Ovary (tissue), 9 donors: Measurements from ENCODE around the gene FIGLA. TPM values are rescaled to one million over a fixed set of nuclear protein-coding genes. Genes with fewer than 3 reads are reported as not detected.

ENCODE experiments used
- DNase-seq, 5 donors: peaks; one replicate each; pipeline ENCODE4 v3.0.0-alpha.2; 2019 to 2020
- H3K27ac ChIP-seq, 2 donors: fragments of 200-600 bp; one replicate each; pipeline versions ENCODE4 v1.5.1 to v1.8.0; 2019 to 2022
- H3K27me3 ChIP-seq: fragments of 200-600 bp; one replicate; pipeline ENCODE4 v1.8.0; 2022
- H3K36me3 ChIP-seq: fragments of 200-600 bp; sonication (generic); one replicate; pipeline ENCODE4 v1.5.1; 2019
- H3K4me1 ChIP-seq: one replicate; pipeline ENCODE4 v1.8.1; 2013; ENCODE audit warnings: mild to moderate bottlenecking, moderate library complexity; ENCODE audit not compliant: insufficient read depth
- H3K4me3 ChIP-seq: fragments of 200-600 bp; sonication (generic); one replicate; pipeline ENCODE4 v1.5.1; 2017
- H3K9me3 ChIP-seq, 2 donors: fragments of 200-600 bp in 1 of 2; sonication (generic) in 1 of 2; one replicate each; pipeline versions ENCODE4 v1.5.1 to v1.8.1; 2013 to 2019; ENCODE audit warnings: mild to moderate bottlenecking in 1 of 2, moderate library complexity in 1 of 2
- CTCF ChIP-seq, 3 donors: fragments of 450-650 bp in 2 of 3; fragments of 200-600 bp in 1 of 3; IDR thresholded peaks; one replicate each; pipeline versions ENCODE4 v1.5.1 to v1.8.0; 2016 to 2022; ENCODE audit warnings: antibody characterized with exemption in 3 of 3, mild to moderate bottlenecking in 1 of 3
- EP300 ChIP-seq: sonication (generic); formaldehyde crosslinking; IDR thresholded peaks from one replicate; pipeline ENCODE4 v1.6.1; 2017; ENCODE audit warnings: antibody characterized with exemption
- POLR2A ChIP-seq: fragments of 450-650 bp; IDR thresholded peaks from one replicate; pipeline ENCODE4 v1.6.1; 2017; ENCODE audit warnings: antibody characterized with exemption, mild to moderate bottlenecking, moderate library complexity
- WGBS, 3 donors: extraction: QIAGEN DNeasy Blood & Tissue Kit in 1 of 3; methylation state at CpG; one replicate each; pipeline versions ENCODE4 v1.1.5 to v1.1.7; 2013 to 2017; 5-methylcytosine and 5-hydroxymethylcytosine counted together
- intact Hi-C, 4 donors: fragments of 100-400 bp; cut with DNase I; formaldehyde crosslinking; loops; one replicate each; pipeline versions ENCODE4 v1.11.0 to v1.15.1; 2022 to 2023
- polyA plus RNA-seq, 2 donors: library from polyadenylated mRNA; stranded (reverse); fragments of 200-250 nt in 1 of 2; fragments of 350-450 nt in 1 of 2; fragmentation: Illumina TruSeq in 1 of 2; extraction: RNeasy Lipid Tissue Mini Kit (QIAGEN cat#74804) in 1 of 2; gene quantifications; one replicate each; pipeline ENCODE4 v1.2.3, GENCODE V29; 2013 to 2014
- total RNA-seq, 7 donors: library from RNA; depleted of rRNA in 2 of 7; stranded (reverse); fragments of >200 nt in 2 of 7; fragmentation: NEBNext Ultra II Directional in 3 of 7; extraction: Animal tissue kit (Norgen Biotek cat#: 25700) in 3 of 7; gene quantifications; one replicate each; pipeline versions ENCODE4 v1.1.0 to v1.2.4, GENCODE V29; 2016 to 2023
- donor health status: DM: no; HTN: no; CAD: no; lungs with moderate emphysema.
- donor health status: DM: no; HTN: no; CAD: no.
- donor health status: Bipolar disorder and iron deficiency.
- donor health status: DM: yes; HTN: yes; CAD: no.
- donor health status: DM: no; HTN: no; CAD: no.
- donor health status: DM: yes; HTN: yes; CAD: no.

Gene FIGLA
- total and polyA plus RNA-seq, 9 donors: 0.35 to 3.3 TPM; not detected in 7

DNA sequence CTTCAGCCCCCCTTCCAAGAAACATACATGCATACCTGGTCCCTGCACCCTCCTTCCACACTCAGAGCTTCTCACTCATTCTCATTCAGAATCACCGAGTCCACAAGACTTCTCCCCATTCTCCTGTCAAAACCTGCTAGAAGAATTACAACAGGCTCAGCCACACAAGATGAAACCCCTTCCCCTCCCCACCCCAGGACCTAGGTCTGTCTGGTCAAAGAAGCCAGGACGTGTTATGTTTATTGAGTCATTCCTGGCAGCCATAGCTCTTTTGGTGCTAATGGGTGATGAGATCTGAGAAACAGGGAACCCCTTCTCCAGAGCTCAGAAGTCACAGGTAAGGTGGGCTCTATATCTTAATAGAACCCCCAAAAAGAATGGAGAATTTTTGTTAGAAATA is 21.0 kb downstream of the FIGLA start:
- H3K27ac ChIP-seq: no peak overlapping the region
- no peak for TF ChIP-seq CTCF (IDR thresholded peaks at IDR 0.05)
- TF ChIP-seq POLR2A: no peak
- TF ChIP-seq EP300: no peak
- no peaks in the 10 kb centered on the region for H3K36me3 ChIP-seq
- no peaks in the 10 kb centered on the region for H3K27me3 ChIP-seq
- H3K4me3 ChIP-seq: no peak overlapping the region
- intact Hi-C loops: no loop called here
- DNase-seq: no peak
- 47 to 61% (median 59%) methylated on average over 2 of the region's 2 CpGs for WGBS, 3 donors
- no peaks in the 10 kb centered on the region for H3K9me3 ChIP-seq
- H3K4me1 ChIP-seq: peaks cover 4% of the 10 kb centered on the region

- no peaks in the 10 kb centered on the region for H3K36me3 ChIP-seq
- H3K4me1 ChIP-seq: peaks cover 4% of the 10 kb centered on the region
- no peaks in the 10 kb centered on the region for H3K9me3 ChIP-seq
- 39 to 45% (median 42%) methylated on average over 7 of the region's 7 CpGs for WGBS, 3 donors
- no peak overlapping the region for H3K27ac ChIP-seq
- no peak overlapping the region for H3K4me3 ChIP-seq
- no peaks in the 10 kb centered on the region for H3K27me3 ChIP-seq
- intact Hi-C loops: no loop called here
- TF ChIP-seq CTCF (IDR thresholded peaks at IDR 0.05) (no peak), POLR2A (no peak), EP300 (no peak)
- DNase-seq: no peak
These were observed 21.8 kb downstream of the FIGLA start for GRCh38 chr2:70768590-70769085.

- TF ChIP-seq EP300: no peak
- no peak for TF ChIP-seq POLR2A
- no peak for TF ChIP-seq CTCF (IDR thresholded peaks at IDR 0.05)
- Histone ChIP-seq H3K9me3 (no peaks in the 10 kb centered on the region), H3K27me3 (no peaks in the 10 kb centered on the region), H3K36me3 (no peaks in the 10 kb centered on the region), H3K4me1 (peaks cover 4% of the 10 kb centered on the region), H3K4me3 (peak within 1 kb of the TSS; percentile 24), H3K27ac (no peak within 1 kb of the TSS)
- 1 to 2% (median 1%) methylated on average over 35 to 72 of the region's 74 CpGs for WGBS, 3 donors
- intact Hi-C loops: no loop called here
- DNase-seq: peak in 2 of 5 donors; percentile 12 to 16
These were observed 22.5 kb downstream of the FIGLA start, which contains the start of gene ADD2 for GRCh38 chr2:70767699-70768589. Gene ADD2 (minus strand): TSS chr2:70768200. CDS start chr2:70706408, 61,792 bp downstream.

DNA sequence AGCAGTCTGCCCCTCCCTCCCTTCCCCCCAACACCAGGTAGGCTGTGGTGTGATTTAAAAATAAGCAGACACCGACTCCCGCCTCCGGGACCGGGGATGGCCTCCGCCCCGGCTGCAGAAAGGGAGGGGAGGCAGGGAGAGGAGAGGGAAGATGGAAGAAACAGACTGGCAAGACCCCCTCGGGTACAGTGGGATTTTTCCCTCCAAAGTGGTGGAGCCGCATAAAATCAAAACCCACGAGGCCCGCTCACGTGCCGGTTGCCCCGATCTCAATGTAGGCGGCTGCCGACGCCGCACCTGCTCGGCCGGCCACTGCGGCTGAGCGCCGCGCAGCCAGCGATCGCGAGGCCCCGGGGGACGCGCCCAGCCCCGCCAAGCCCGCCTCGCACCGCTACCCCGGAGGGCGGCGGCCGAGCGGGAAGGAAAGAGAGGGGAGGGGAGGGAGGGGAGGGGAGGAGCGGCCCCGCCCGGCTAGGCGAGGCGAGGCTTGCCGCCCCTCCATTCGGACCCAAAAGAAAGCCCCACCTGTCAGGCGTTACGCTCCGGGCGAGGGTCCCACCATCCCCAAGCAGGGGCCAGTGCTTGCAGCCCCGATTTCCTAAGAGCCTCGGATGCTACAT is 23.3 kb downstream of the FIGLA start:
- Histone ChIP-seq H3K9me3 (no peaks in the 10 kb centered on the region), H3K4me3 (peak overlapping the region; percentile 24), H3K36me3 (no peaks in the 10 kb centered on the region), H3K27ac (no peak overlapping the region), H3K27me3 (no peaks in the 10 kb centered on the region), H3K4me1 (peaks cover 4% of the 10 kb centered on the region)
- no peak for DNase-seq
- 1 to 2% (median 1%) methylated on average over 39 to 51 of the region's 51 CpGs for WGBS, 3 donors
- TF ChIP-seq CTCF (IDR thresholded peaks at IDR 0.05): no peak
- TF ChIP-seq EP300: no peak
- no peak for TF ChIP-seq POLR2A
- intact Hi-C loops: no loop called here
